ENCODE results near the gene SYT17.
A peak's percentile ranks its signal among the peaks of the same experiment; 100 is the strongest.

SYT17 gene

DNA sequence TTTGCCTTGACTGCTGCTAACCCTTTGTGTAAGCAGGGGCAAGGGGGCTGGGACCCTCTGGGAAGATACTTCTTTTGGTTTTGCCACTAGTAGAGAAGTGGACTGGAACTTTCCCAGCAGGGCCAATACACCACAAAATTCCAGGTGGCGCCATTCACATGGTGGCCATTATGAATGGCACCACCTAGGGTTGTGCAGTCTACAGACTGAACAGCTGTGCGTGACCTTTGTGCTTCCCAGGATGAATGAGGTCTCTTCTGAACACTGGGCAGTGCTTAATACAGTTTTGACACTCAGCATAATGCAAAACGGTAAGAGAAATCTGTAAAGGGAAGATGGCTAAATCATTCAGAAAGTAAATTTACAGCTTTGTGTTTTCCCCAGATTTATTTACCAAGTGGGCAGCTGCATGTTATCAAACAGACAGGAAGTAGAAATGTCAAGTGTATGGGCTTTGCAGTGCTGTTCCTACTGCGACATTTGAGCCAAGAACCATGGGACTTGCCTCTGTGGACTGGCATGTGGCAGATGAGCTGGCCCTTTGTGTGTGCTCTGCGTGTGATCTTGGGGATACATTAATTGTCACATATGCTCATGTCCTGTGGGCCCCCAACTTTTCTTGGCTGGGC, 9.2 kb downstream of the SYT17 start:
- no peak for DNase-seq (ENCODE audit: low read depth in 1 of 2, low spot score in 1 of 2)
- TF ChIP-seq SPI1 (IDR thresholded peaks at IDR 0.05; ENCODE audit: borderline replicate concordance, low read depth) = no peak
- no peak for TF ChIP-seq GABPA (IDR thresholded peaks at IDR 0.05; ENCODE audit: low read depth)
- TF ChIP-seq CTCF (IDR thresholded peaks at IDR 0.05; ENCODE audit: insufficient read depth, low read length) = no peak
- TF ChIP-seq, protein P1, sequence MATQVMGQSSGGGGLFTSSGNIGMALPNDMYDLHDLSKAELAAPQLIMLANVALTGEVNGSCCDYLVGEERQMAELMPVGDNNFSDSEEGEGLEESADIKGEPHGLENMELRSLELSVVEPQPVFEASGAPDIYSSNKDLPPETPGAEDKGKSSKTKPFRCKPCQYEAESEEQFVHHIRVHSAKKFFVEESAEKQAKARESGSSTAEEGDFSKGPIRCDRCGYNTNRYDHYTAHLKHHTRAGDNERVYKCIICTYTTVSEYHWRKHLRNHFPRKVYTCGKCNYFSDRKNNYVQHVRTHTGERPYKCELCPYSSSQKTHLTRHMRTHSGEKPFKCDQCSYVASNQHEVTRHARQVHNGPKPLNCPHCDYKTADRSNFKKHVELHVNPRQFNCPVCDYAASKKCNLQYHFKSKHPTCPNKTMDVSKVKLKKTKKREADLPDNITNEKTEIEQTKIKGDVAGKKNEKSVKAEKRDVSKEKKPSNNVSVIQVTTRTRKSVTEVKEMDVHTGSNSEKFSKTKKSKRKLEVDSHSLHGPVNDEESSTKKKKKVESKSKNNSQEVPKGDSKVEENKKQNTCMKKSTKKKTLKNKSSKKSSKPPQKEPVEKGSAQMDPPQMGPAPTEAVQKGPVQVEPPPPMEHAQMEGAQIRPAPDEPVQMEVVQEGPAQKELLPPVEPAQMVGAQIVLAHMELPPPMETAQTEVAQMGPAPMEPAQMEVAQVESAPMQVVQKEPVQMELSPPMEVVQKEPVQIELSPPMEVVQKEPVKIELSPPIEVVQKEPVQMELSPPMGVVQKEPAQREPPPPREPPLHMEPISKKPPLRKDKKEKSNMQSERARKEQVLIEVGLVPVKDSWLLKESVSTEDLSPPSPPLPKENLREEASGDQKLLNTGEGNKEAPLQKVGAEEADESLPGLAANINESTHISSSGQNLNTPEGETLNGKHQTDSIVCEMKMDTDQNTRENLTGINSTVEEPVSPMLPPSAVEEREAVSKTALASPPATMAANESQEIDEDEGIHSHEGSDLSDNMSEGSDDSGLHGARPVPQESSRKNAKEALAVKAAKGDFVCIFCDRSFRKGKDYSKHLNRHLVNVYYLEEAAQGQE (IDR thresholded peaks at IDR 0.05; ENCODE audit: insufficient replicate concordance, low read depth) = no peak
- no peak for TF ChIP-seq POLR2AphosphoS5 (IDR thresholded peaks at IDR 0.05; ENCODE audit: low read depth)

GRCh38 chr16:19179546-19180490, 11.8 kb downstream of the SYT17 start:
- Histone ChIP-seq H3K27me3 (ENCODE audit: insufficient read depth, poor library complexity, severe bottlenecking) (no peaks in the 10 kb centered on the region), H3K4me3 (replicated peaks; ENCODE audit: insufficient read depth, low read length) (no peak overlapping the region), H3K27ac (replicated peaks) (no peak overlapping the region)
- peak; percentile 73 to 80 for DNase-seq (ENCODE audit: low read depth in 1 of 2, low spot score in 1 of 2)
- TF ChIP-seq CTCF (IDR thresholded peaks at IDR 0.05; ENCODE audit: insufficient read depth, low read length) (peak; percentile 46), SPI1 (IDR thresholded peaks at IDR 0.05; ENCODE audit: borderline replicate concordance, low read depth) (no peak), GABPA (IDR thresholded peaks at IDR 0.05; ENCODE audit: low read depth) (no peak), POLR2AphosphoS5 (IDR thresholded peaks at IDR 0.05; ENCODE audit: low read depth) (no peak)
- TF ChIP-seq, protein P1 (IDR thresholded peaks at IDR 0.05; ENCODE audit: insufficient replicate concordance, low read depth) = no peak

More for the DNA sequence above, 9.2 kb downstream of the SYT17 start:
- H3K27ac ChIP-seq (replicated peaks) = no peak overlapping the region
- peaks cover under 1% of the 10 kb centered on the region for H3K27me3 ChIP-seq (ENCODE audit: insufficient read depth, poor library complexity, severe bottlenecking)
- no peak overlapping the region for H3K4me3 ChIP-seq (replicated peaks; ENCODE audit: insufficient read depth, low read length)

DNA sequence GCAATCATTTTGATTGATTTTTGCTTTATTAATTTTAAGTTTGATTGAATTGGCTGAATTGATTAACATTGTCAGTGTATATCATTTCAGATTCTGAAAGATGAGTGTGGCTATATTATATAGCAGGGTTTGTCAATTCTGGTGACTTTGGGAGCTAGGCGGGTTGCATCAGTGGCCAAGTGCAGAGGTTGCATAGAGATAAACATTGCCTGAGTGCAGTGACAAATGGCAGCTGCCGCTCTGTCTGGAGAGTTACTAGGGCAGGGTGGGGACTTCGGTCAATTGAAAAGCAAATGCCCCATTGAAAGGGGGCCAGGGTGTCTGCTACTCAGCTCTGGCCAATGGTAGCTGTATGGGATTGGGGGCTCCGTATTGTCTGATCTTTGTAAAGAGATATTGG, 12.7 kb downstream of the SYT17 start:
- TF ChIP-seq GABPA (IDR thresholded peaks at IDR 0.05; ENCODE audit: low read depth) (no peak), SPI1 (IDR thresholded peaks at IDR 0.05; ENCODE audit: borderline replicate concordance, low read depth) (no peak), POLR2AphosphoS5 (IDR thresholded peaks at IDR 0.05; ENCODE audit: low read depth) (no peak), CTCF (IDR thresholded peaks at IDR 0.05; ENCODE audit: insufficient read depth, low read length) (no peak)
- TF ChIP-seq, protein P1 (IDR thresholded peaks at IDR 0.05; ENCODE audit: insufficient replicate concordance, low read depth) = no peak
- no peak overlapping the region for H3K4me3 ChIP-seq (replicated peaks; ENCODE audit: insufficient read depth, low read length)
- H3K27me3 ChIP-seq (ENCODE audit: insufficient read depth, poor library complexity, severe bottlenecking) = no peaks in the 10 kb centered on the region
- no peak for DNase-seq (ENCODE audit: low read depth in 1 of 2, low spot score in 1 of 2)
- no peak overlapping the region for H3K27ac ChIP-seq (replicated peaks)
